Ectodermal cell (in vitro differentiated cells): ENCODE data around the gene CTNNB1.
A peak's percentile ranks its signal among the peaks of the same experiment; 100 is the strongest.

Experiments used
- H3K27ac ChIP-seq: 2 replicates; pipeline ENCODE4 v1.7.0; 2013; ENCODE audit warnings: mild to moderate bottlenecking, low read depth, low read length; ENCODE audit not compliant: insufficient read depth, poor library complexity, severe bottlenecking
- H3K27me3 ChIP-seq: 2 replicates; pipeline ENCODE4 v1.7.0; 2013; ENCODE audit warnings: mild to moderate bottlenecking, low read length; ENCODE audit not compliant: insufficient read depth, control insufficient read depth, poor library complexity, severe bottlenecking
- H3K36me3 ChIP-seq: one replicate; pipeline ENCODE4 v1.7.0; 2013; ENCODE audit warnings: low read length; ENCODE audit not compliant: control insufficient read depth, insufficient read depth
- H3K4me1 ChIP-seq: one replicate; pipeline ENCODE4 v1.7.0; 2013; ENCODE audit warnings: low read length; ENCODE audit not compliant: control insufficient read depth, insufficient read depth
- H3K4me3 ChIP-seq: 2 replicates; pipeline ENCODE4 v1.7.0; 2013; ENCODE audit warnings: low read depth, low read length, control low read depth; ENCODE audit not compliant: insufficient read depth
- H3K9me3 ChIP-seq: 2 replicates; pipeline ENCODE4 v1.7.0; 2013; ENCODE audit warnings: mild to moderate bottlenecking, low read length, moderate library complexity; ENCODE audit not compliant: control insufficient read depth
- WGBS, 2 experiments: methylation state at CpG; one replicate each; pipeline ENCODE4 v1.1.7; 2013; ENCODE audit warnings: missing lambda C conversion rate in 2 of 2; 5-methylcytosine and 5-hydroxymethylcytosine counted together

The CTNNB1 gene

DNA sequence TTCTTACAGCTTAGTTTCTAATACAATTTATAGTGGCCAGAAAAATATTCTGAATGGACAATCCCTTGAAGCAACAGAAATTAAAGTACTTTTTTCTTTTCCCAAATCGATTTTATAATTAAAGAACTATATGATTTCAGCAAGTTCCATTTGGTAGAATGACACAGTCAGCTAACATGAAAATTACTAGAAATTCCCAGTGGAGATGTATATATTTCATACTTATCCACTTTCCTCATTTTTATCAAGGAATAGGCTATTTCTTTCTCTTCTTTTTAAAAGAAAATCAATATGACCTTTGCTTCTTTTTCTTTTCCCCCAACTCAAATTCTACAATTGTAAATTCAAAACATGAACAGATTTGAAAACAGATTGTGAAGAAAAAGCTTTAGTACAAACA is 6.4 kb upstream of the CTNNB1 start:
- Histone ChIP-seq H3K27ac (no peak overlapping the region), H3K9me3 (no peaks in the 10 kb centered on the region), H3K36me3 (no peaks in the 10 kb centered on the region), H3K4me3 (no peak overlapping the region), H3K27me3 (no peaks in the 10 kb centered on the region), H3K4me1 (peaks cover 6% of the 10 kb centered on the region)
- 100% methylated on average over 1 of the region's 1 CpG; no CpG with 5 or more reads in 1 of the 2 experiments for WGBS, 2 experiments

DNA sequence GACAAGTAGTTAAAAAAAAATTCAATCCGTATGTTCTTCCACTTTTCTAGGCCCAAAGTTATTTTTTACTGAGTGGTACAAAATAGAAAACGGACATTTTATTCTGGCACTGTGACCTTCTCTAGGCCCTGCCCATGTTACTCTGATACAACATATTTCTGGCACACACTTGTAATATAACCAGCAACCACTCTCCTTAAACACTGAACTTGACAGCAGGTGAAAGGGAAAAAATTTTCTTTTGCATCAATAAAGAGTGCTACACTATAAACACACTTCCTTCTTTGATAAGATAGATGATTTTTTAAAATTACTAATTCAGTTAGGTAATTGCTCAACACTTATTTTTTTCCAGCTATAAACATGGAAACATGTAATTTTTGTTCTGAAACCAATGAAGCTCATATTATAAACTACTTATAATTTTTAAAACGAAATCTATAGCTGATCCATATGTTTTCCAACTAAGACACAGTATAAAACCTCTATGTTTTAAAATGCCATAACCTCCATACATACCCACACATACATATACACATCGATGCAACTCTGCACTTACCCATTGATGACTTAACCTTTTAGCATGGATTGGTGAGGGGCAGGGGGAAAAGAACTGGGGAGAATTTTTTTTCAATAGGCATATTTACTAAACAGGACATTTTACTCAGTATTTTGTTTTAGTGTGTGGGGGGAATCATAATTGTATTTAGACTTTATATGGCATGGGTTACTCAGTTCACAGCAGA is 5.3 kb upstream of the CTNNB1 start:
- 83 to 91% methylated on average over 4 of the region's 4 CpGs for WGBS, 2 experiments
- Histone ChIP-seq H3K27ac (no peak overlapping the region), H3K36me3 (no peaks in the 10 kb centered on the region), H3K4me3 (no peak overlapping the region), H3K4me1 (peaks cover 6% of the 10 kb centered on the region), H3K27me3 (no peaks in the 10 kb centered on the region), H3K9me3 (no peaks in the 10 kb centered on the region)

DNA sequence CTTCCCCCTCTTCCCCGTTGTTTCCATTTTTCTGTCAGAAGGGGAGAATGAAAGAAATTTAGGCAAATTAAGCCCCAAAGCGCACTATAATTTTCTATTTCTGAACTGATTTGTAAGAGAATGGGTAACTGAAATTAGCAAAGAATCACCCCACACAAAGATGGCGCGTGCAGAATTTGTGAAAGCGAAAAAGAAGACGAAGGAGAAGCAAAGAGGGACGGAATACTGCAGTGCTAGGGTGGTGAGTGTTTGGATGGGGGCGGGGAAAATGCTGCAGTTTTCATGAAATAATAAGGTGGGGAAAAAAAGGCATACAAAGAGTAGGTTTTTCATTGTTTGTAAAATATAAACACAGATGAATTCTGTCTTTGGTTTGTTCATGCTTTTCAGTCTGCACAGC is 4.6 kb upstream of the CTNNB1 start:
- Histone ChIP-seq H3K9me3 (no peaks in the 10 kb centered on the region), H3K4me3 (no peak overlapping the region), H3K27me3 (no peaks in the 10 kb centered on the region), H3K4me1 (peaks cover 6% of the 10 kb centered on the region), H3K36me3 (no peaks in the 10 kb centered on the region), H3K27ac (no peak overlapping the region)
- WGBS, 2 experiments, result 92% methylated on average over 7 of the region's 8 CpGs

DNA sequence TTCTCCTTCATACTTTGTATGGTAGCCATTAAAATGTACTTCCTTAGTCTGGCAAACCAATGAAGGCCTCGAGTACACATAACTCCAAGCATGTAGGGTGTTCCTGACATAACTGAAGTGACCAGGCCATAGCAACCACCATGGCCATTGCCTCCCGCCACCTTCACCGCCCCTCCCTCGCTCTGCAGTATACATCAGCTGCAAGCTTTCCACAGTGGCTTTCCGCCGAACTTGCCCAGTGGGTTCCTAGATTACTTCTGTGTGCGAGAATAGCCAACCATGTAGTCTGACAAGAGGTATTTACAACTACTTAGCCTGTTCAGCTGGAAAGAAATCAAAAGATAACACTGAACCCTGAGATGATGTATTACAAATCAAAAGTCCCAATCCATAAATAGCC is 3.4 kb upstream of the CTNNB1 start:
- peaks cover 6% of the 10 kb centered on the region for H3K4me1 ChIP-seq
- 93 to 94% methylated on average over 7 of the region's 7 CpGs for WGBS, 2 experiments
- no peak overlapping the region for H3K27ac ChIP-seq
- no peak overlapping the region for H3K4me3 ChIP-seq
- H3K36me3 ChIP-seq, result no peaks in the 10 kb centered on the region
- no peaks in the 10 kb centered on the region for H3K27me3 ChIP-seq
- no peaks in the 10 kb centered on the region for H3K9me3 ChIP-seq

DNA sequence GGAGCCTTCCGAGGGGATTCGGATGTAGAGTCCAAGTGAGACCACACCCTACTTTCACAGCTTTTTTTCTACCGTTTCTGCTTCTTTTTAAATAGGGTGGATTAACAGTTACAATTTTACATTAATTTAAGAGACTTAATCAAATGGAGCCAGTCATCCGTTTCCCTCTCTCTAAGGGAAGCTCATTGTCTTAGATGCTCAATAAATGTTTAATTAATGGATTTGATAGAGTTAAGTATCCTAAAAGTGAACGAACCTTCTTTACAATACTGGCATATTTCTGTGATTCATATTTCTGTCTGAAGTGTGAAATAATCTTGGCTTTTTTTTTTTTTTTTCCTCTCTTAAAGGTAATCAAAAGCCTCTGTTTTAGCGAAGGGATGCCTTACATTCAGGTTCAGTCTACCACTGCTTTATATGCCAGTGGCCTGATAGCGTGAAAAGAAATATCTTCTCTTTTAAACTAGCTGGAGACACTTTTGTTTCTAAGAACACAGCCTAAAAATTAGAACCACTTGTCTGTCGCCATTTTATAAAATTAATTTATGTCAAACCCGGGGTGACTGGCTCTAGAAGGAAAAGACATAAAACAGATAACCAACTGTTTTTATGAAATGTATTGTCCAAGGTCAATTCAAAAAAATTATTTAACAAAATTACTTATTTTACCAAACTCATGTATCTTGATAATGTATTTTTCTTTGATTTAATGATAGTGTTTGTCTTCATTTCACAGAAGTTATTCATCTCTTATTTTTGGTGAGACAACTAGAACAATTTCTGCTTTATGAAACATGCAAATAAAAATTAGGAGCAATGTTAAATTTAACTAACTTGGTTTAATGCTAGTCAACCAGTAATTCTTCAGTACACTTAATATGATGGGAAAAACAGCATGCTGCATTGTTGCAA is 2.5 kb upstream of the CTNNB1 start:
- no peaks in the 10 kb centered on the region for H3K9me3 ChIP-seq
- no peaks in the 10 kb centered on the region for H3K36me3 ChIP-seq
- H3K4me1 ChIP-seq, result peaks cover 6% of the 10 kb centered on the region
- H3K27me3 ChIP-seq, result no peaks in the 10 kb centered on the region
- no peak overlapping the region for H3K27ac ChIP-seq
- H3K4me3 ChIP-seq, result no peak overlapping the region
- WGBS, 2 experiments, result 93 to 96% methylated on average over 5 to 8 of the region's 9 CpGs

DNA sequence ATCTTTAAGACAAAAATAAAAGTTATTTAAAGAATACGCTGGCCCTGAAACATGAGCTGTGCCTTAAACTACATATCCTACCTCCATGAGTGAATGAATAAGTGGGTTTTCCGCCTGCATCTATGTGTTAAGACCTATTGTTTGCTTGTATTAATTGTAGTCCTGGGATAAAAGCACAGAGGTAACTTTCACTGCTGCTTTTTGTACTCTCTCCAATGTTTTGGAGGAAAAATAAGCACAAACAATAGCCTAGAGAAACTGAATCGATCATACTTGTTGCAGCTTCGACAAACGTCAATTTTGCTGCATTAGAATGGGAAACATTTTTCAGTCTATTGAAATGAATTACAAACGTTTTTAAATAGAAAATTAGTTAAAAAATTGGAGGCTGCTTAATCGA is 1.3 kb upstream of the CTNNB1 start:
- H3K4me1 ChIP-seq, result peaks cover 6% of the 10 kb centered on the region
- H3K9me3 ChIP-seq, result no peaks in the 10 kb centered on the region
- no peaks in the 10 kb centered on the region for H3K36me3 ChIP-seq
- H3K4me3 ChIP-seq, result no peak overlapping the region
- no peak overlapping the region for H3K27ac ChIP-seq
- H3K27me3 ChIP-seq, result no peaks in the 10 kb centered on the region
- WGBS, 2 experiments, result 53 to 65% methylated on average over 3 to 7 of the region's 7 CpGs

DNA sequence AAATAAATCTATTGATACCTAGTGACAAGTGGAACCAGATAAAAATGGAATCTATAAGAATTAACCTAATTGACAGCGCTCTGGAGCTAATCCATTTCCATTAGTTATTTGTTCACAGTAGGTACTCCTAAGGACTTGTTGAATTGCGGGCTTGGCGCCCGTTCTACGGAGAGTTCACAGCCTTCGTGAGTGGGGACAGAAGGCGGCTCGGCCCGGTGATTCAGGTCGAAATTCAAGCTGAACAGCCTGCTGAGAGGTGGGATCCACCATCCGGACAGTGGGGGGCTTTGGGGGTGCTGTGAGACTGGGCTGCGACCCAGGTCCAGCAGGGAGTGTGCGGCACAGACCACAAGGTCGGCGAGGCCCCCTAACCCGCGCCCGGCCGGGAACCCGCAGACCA is 779 bp upstream of the CTNNB1 start:
- Histone ChIP-seq H3K36me3 (no peaks in the 10 kb centered on the region), H3K27me3 (no peaks in the 10 kb centered on the region), H3K4me3 (peak overlapping the region; percentile 85), H3K27ac (peak overlapping the region; percentile 89), H3K9me3 (no peaks in the 10 kb centered on the region), H3K4me1 (peaks cover 6% of the 10 kb centered on the region)
- 1 to 2% methylated on average over 20 of the region's 20 CpGs for WGBS, 2 experiments

DNA sequence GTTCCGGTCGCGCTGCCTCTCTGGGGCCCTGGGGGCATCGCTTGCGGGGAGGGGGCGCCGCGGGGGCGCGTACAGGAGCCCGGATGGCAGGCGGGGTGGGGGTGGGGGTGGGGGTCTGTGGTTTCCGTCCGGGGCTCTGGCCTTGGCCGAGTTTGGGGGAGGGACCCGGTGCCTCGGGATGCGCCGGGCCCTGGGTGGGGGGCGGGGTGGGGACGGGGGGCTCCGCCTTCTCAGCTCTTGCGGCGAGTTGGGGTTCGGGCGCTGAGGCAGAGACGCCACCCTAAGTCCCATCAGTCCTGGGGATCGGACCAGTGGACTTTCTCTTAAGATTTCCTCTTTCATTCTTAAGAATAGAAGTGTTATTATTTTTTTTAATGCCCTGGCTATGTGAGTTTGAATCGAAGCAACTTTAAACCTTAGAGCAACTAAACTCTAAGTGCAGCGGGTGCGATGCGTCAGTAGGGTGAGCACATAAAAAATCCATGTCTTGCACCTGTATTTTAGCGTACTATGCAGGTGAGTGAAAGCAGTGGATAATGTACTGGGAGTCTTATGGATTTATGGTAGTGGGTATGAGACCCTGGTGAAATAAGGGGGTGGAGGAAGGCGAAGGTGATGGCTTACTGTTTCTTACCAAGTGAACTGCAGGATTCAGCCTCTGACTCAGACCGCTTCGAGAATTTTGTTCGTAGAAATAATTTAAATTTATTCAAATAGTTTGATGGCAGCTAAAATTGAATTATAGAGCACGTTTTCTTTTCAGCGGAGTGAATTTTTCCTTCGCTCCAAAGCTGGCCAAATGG is 762 bp downstream of the CTNNB1 start:
- 0 to 1% methylated on average over 38 to 40 of the region's 40 CpGs for WGBS, 2 experiments

DNA sequence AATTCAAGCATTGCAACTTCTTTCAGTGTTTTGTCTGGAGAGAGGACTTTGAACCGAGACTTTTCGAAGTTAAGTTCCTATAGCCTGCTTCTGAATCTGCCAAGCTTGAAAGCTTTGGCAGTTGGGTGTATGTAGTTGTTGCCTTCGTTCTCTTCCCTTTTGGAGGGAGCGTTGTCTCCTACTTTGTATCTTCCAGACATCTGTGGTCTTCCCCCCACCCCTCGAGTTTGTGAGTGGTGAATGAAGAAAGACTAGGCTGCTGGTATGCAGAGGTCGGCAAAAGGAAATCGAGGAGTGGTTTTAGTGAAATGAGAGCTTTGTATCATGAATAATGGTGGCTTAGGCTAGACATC is 1.3 kb downstream of the CTNNB1 start:
- Histone ChIP-seq H3K27me3 (no peaks in the 10 kb centered on the region), H3K4me3 (peak overlapping the region; percentile 85), H3K27ac (peak overlapping the region; percentile 28), H3K36me3 (no peaks in the 10 kb centered on the region), H3K9me3 (no peaks in the 10 kb centered on the region), H3K4me1 (peaks cover 8% of the 10 kb centered on the region)
- 1% methylated on average over 6 of the region's 7 CpGs for WGBS, 2 experiments

More for the DNA sequence above, 762 bp downstream of the CTNNB1 start:
- Histone ChIP-seq H3K4me3 (peak overlapping the region; percentile 85), H3K27ac (peak overlapping the region; percentile 89), H3K4me1 (peaks cover 4% of the 10 kb centered on the region), H3K36me3 (no peaks in the 10 kb centered on the region), H3K27me3 (no peaks in the 10 kb centered on the region), H3K9me3 (no peaks in the 10 kb centered on the region)
